ENCODE measurements around the gene CAP2. TPM values are rescaled to one million over a fixed set of nuclear protein-coding genes. Genes with fewer than 3 reads are reported as not detected.

Gene CAP2
- total and polyA plus RNA-seq, 9 of the 15 experiments (the other 6 are each of a cell fraction or from before 2014, with no cell fraction given), result not detected

DNA sequence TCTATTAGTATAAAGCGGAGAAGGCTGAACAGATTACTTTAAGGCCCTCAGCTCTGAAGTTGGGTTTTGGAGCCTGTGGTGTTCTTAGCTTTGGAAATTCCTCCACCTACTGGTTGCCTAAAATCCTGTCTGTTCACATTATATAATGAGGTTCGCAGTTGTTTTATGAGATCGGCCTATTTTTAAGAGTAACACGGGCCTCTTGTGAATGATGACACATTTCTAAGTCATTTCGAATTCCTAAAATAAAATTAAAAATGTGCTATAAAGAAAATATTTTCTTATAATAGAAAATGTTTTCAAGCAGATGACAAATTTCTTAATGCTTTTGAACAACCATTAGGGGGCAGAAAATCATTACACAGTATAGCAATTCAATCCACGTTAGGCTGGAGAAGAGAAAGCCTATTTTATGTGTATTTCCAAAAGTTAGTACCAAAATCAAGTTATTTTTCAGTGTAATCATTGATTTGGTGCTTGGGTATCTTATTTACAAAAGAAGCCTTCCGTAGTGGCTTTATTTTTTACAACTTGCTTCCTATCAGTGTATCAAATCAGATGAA lies 190.9 kb downstream of the CAP2 start (continued):
- TF ChIP-seq, protein P1, sequence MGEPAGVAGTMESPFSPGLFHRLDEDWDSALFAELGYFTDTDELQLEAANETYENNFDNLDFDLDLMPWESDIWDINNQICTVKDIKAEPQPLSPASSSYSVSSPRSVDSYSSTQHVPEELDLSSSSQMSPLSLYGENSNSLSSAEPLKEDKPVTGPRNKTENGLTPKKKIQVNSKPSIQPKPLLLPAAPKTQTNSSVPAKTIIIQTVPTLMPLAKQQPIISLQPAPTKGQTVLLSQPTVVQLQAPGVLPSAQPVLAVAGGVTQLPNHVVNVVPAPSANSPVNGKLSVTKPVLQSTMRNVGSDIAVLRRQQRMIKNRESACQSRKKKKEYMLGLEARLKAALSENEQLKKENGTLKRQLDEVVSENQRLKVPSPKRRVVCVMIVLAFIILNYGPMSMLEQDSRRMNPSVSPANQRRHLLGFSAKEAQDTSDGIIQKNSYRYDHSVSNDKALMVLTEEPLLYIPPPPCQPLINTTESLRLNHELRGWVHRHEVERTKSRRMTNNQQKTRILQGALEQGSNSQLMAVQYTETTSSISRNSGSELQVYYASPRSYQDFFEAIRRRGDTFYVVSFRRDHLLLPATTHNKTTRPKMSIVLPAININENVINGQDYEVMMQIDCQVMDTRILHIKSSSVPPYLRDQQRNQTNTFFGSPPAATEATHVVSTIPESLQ (CRISPR knock-in tag; IDR thresholded peaks at IDR 0.05), result no peak
- TF ChIP-seq ZNF124 (CRISPR knock-in tag; IDR thresholded peaks at IDR 0.05) (no peak), TGIF2 (CRISPR knock-in tag; IDR thresholded peaks at IDR 0.05) (no peak), RAD21 (CRISPR knock-in tag; conservative IDR thresholded peaks at IDR 0.05 in 1 of 2, IDR thresholded peaks at IDR 0.05 in 1 of 2) (peak; percentile 95 to 99), L3MBTL2 (IDR thresholded peaks at IDR 0.05) (no peak), HDAC2 (IDR thresholded peaks at IDR 0.05) (0 out of 2 replicates have a peak, but pooled peaks have one; percentile 19), HDAC3 (IDR thresholded peaks at IDR 0.05; ENCODE audit: borderline replicate concordance, partially characterized antibody) (no peak), COPS2 (conservative IDR thresholded peaks at IDR 0.05) (no peak), ZNF146 (CRISPR knock-in tag; IDR thresholded peaks at IDR 0.05; ENCODE audit: unreplicated experiment) (no peak), ATF7 (IDR thresholded peaks at IDR 0.05) (no peak), SLC30A9 (CRISPR knock-in tag; IDR thresholded peaks at IDR 0.05) (no peak), ZNF347 (CRISPR knock-in tag; IDR thresholded peaks at IDR 0.05; ENCODE audit: low read depth) (no peak), SNRNP70 (optimal IDR thresholded peaks at IDR 0.05; ENCODE audit: low read depth, low read length) (no peak), ELF1 (tag; IDR thresholded peaks at IDR 0.05) (no peak), NELFE (IDR thresholded peaks at IDR 0.05; ENCODE audit: insufficient read depth, insufficient read length) (no peak), ZNF778 (CRISPR knock-in tag; IDR thresholded peaks at IDR 0.05) (no peak), ZEB2 (IDR thresholded peaks at IDR 0.05) (no peak), ZNF764 (CRISPR knock-in tag; IDR thresholded peaks at IDR 0.05; ENCODE audit: low read depth) (no peak), BRD9 (IDR thresholded peaks at IDR 0.05; ENCODE audit: low read depth, partially characterized antibody) (no peak), U2AF1 (optimal IDR thresholded peaks at IDR 0.05; ENCODE audit: low read depth, low read length) (no peak)
- TF ChIP-seq, protein P2, sequence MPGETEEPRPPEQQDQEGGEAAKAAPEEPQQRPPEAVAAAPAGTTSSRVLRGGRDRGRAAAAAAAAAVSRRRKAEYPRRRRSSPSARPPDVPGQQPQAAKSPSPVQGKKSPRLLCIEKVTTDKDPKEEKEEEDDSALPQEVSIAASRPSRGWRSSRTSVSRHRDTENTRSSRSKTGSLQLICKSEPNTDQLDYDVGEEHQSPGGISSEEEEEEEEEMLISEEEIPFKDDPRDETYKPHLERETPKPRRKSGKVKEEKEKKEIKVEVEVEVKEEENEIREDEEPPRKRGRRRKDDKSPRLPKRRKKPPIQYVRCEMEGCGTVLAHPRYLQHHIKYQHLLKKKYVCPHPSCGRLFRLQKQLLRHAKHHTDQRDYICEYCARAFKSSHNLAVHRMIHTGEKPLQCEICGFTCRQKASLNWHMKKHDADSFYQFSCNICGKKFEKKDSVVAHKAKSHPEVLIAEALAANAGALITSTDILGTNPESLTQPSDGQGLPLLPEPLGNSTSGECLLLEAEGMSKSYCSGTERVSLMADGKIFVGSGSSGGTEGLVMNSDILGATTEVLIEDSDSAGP (CRISPR knock-in tag; IDR thresholded peaks at IDR 0.05), result no peak
- TF ChIP-seq, protein P3, sequence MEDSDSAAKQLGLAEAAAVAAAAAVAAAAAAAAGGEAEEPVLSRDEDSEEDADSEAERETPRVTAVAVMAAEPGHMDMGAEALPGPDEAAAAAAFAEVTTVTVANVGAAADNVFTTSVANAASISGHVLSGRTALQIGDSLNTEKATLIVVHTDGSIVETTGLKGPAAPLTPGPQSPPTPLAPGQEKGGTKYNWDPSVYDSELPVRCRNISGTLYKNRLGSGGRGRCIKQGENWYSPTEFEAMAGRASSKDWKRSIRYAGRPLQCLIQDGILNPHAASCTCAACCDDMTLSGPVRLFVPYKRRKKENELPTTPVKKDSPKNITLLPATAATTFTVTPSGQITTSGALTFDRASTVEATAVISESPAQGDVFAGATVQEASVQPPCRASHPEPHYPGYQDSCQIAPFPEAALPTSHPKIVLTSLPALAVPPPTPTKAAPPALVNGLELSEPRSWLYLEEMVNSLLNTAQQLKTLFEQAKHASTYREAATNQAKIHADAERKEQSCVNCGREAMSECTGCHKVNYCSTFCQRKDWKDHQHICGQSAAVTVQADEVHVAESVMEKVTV (CRISPR knock-in tag; IDR thresholded peaks at IDR 0.05), result peak; percentile 92
- TF ChIP-seq, protein P4, sequence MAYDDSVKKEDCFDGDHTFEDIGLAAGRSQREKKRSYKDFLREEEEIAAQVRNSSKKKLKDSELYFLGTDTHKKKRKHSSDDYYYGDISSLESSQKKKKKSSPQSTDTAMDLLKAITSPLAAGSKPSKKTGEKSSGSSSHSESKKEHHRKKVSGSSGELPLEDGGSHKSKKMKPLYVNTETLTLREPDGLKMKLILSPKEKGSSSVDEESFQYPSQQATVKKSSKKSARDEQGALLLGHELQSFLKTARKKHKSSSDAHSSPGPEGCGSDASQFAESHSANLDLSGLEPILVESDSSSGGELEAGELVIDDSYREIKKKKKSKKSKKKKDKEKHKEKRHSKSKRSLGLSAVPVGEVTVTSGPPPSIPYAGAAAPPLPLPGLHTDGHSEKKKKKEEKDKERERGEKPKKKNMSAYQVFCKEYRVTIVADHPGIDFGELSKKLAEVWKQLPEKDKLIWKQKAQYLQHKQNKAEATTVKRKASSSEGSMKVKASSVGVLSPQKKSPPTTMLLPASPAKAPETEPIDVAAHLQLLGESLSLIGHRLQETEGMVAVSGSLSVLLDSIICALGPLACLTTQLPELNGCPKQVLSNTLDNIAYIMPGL (CRISPR knock-in tag; IDR thresholded peaks at IDR 0.05), result no peak
